Measurements from ENCODE around the gene CDH15. TPM values are rescaled to one million over a fixed set of nuclear protein-coding genes. Genes with fewer than 3 reads are reported as not detected.

Gene CDH15
- total RNA-seq, 2 experiments from 2014 or later, result not detected

DNA sequence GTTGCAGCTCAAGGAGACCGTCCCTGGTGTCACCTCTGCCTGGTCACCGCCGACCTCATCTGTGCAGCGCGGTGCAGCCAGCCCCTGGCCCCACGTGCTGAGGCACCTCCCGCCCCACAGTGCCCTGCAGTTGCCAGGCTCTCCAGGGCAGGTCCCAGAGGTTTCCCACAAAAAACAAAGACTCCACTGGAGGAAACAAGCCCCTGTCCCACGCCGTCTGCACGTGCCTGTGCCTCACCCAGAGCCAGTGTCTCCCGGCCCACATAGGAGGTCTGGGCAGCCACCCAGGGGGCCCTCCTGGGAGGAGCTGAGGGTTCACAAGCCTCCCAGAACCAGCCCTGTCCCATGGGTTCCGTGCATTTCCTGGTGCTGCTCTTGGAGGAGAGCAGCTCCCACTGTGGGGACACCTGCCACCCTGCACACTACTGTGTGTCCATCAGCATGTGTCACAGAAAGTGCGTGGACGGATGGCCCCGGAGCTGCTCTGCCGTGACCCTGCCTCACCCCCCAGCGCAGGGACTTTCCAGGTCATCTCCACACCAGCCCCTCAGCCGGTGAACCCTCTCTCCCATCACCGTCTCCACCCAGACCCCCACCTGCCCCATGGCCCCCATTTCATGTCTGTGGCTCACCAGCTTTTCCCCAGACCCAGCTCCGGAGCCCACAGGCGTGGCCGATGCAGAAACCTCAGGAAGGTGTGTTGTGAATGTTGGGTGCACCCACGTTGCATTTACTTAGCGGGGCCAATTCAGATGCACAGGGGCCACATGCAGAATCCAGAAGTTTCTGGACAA, 17.0 kb upstream of the CDH15 start:
- Mint-ChIP-seq H3K36me3 (ENCODE audit: low read depth) (peaks cover 19% of the 10 kb centered on the region), H3K27me3 (no peaks in the 10 kb centered on the region), H3K4me1 (no peaks in the 10 kb centered on the region), H3K4me3 (no peak overlapping the region), H3K9me3 (ENCODE audit: low read depth) (peaks cover 3% of the 10 kb centered on the region), H3K27ac (no peak overlapping the region)
- intact Hi-C loops (cut with DNase I, micrococcal nuclease), result loop anchor here in 1 of 2 experiments (5.0 kb wide), 1 partner anchor 57 kb away; no protein-coding TSS in a partner anchor
- DNase-seq (no peak), ATAC-seq (no peak)
- ChIA-PET CTCF (no interaction called here), POLR2A (no interaction called here)

- H3K9me3 Mint-ChIP-seq (ENCODE audit: low read depth), result peaks cover 3% of the 10 kb centered on the region
- H3K4me1 Mint-ChIP-seq, result no peaks in the 10 kb centered on the region
- H3K27me3 Mint-ChIP-seq, result no peaks in the 10 kb centered on the region
- ATAC-seq (no peak), DNase-seq (no peak)
- H3K27ac Mint-ChIP-seq, result no peak overlapping the region
- CTCF ChIA-PET, result no interaction called here
- intact Hi-C loops (cut with DNase I, micrococcal nuclease), result loop anchor here in 1 of 2 experiments (5.0 kb wide), 1 partner anchor 58 kb away; no protein-coding TSS in a partner anchor
- POLR2A ChIA-PET, result no interaction called here
- H3K4me3 Mint-ChIP-seq, result no peak overlapping the region
- peaks cover 14% of the 10 kb centered on the region for H3K36me3 Mint-ChIP-seq (ENCODE audit: low read depth)
Observed at GRCh38 chr16:89155184-89155679, 16.3 kb upstream of the CDH15 start.

- intact Hi-C loops (cut with DNase I, micrococcal nuclease), result loop anchor here in 1 of 2 experiments (5.0 kb wide), 1 partner anchor 59 kb away; no protein-coding TSS in a partner anchor
- Mint-ChIP-seq H3K4me1 (no peaks in the 10 kb centered on the region), H3K9me3 (ENCODE audit: low read depth) (peaks cover 3% of the 10 kb centered on the region), H3K36me3 (ENCODE audit: low read depth) (peaks cover 9% of the 10 kb centered on the region), H3K27ac (peak overlapping the region; percentile 19), H3K4me3 (no peak overlapping the region), H3K27me3 (no peaks in the 10 kb centered on the region)
- POLR2A ChIA-PET, result no interaction called here
- ATAC-seq (peak; percentile 35), DNase-seq (no peak)
- CTCF ChIA-PET, result no interaction called here
Observed at GRCh38 chr16:89155851-89156739, 15.5 kb upstream of the CDH15 start.

- ATAC-seq (peak; percentile 7), DNase-seq (no peak)
- H3K4me1 Mint-ChIP-seq, result no peaks in the 10 kb centered on the region
- ChIA-PET CTCF (no interaction called here), POLR2A (no interaction called here)
- H3K27me3 Mint-ChIP-seq, result no peaks in the 10 kb centered on the region
- peaks cover 3% of the 10 kb centered on the region for H3K9me3 Mint-ChIP-seq (ENCODE audit: low read depth)
- H3K36me3 Mint-ChIP-seq (ENCODE audit: low read depth), result peaks cover 4% of the 10 kb centered on the region
- intact Hi-C loops (cut with DNase I, micrococcal nuclease), result loop anchor here in 1 of 2 experiments (5.0 kb wide), 1 partner anchor 60 kb away; no protein-coding TSS in a partner anchor
- H3K27ac Mint-ChIP-seq, result no peak overlapping the region
- H3K4me3 Mint-ChIP-seq, result no peak overlapping the region
Observed at GRCh38 chr16:89156740-89157645, 14.6 kb upstream of the CDH15 start.

DNA sequence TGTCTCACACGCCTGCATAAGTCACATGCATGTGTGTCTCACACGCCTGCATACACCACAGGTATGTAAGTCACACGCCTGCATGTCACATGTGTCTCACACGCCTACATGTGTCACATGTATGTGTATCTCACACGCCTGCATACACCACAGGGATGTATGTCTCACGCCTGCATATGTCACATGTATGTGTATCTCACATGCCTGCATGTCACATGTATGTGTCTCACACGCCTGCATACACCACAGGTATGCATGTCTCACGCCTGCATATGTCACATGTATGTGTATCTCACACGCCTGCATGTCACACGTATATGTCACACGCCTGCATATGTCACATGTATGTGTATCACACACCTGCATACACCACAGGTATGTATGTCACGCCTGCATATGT, 13.8 kb upstream of the CDH15 start:
- no peak for DNase-seq
- no peak for ATAC-seq
- ChIA-PET CTCF (no interaction called here), POLR2A (no interaction called here)
- peaks cover under 1% of the 10 kb centered on the region for H3K36me3 Mint-ChIP-seq (ENCODE audit: low read depth)
- intact Hi-C loops (cut with DNase I, micrococcal nuclease), result loop anchor here in 1 of 2 experiments (5.0 kb wide), 1 partner anchor 60 kb away; no protein-coding TSS in a partner anchor
- H3K4me1 Mint-ChIP-seq, result no peaks in the 10 kb centered on the region
- H3K27me3 Mint-ChIP-seq, result no peaks in the 10 kb centered on the region
- peaks cover 3% of the 10 kb centered on the region for H3K9me3 Mint-ChIP-seq (ENCODE audit: low read depth)
- H3K27ac Mint-ChIP-seq, result no peak overlapping the region
- H3K4me3 Mint-ChIP-seq, result no peak overlapping the region

DNA sequence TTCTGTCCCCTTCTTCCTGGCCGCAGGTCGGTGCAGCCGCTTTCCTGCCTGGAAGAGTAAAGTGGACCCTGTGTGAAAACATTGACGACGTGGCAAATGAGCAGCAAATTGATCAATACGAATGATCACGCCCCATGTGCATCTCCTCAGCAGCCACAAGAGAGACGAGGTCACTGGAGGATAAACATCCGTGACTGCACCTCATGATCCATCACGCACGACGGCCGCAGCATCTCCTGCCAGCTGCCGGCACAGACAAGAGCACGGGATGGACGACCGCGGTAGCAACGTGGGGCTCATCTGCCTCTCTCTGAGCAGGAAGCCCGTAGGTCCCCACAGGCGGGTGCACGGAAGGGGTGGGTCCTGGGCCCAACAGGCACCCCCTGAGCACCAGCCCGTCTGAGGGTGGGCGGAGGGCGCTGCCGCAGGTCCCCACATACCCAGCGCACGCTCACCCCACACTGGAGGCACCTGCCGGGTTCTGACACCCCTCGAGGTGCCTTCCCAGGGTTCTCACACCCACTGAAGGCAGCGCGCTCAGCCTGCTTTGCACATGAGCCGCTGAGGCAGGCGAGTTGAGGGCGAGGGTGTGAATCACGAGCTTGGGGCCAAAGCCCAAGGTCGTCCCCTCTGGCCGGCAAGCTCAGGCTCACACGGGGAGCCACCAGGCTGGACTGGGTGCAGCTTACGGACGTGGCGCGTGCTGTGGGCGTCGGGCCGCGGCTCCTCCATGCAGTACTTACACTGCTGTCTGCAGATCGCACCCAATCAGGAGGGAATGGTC, 12.3 kb upstream of the CDH15 start:
- H3K36me3 Mint-ChIP-seq (ENCODE audit: low read depth), result no peaks in the 10 kb centered on the region
- ATAC-seq (no peak), DNase-seq (no peak)
- intact Hi-C loops (cut with DNase I, micrococcal nuclease), result loop anchor here in 1 of 2 experiments (5.0 kb wide), 1 partner anchor 62 kb away; no protein-coding TSS in a partner anchor
- no peaks in the 10 kb centered on the region for H3K27me3 Mint-ChIP-seq
- H3K4me3 Mint-ChIP-seq, result no peak overlapping the region
- peaks cover 3% of the 10 kb centered on the region for H3K9me3 Mint-ChIP-seq (ENCODE audit: low read depth)
- ChIA-PET POLR2A (no interaction called here), CTCF (interaction anchor here (1.4 kb wide), 1 partner anchor 12 kb away, joined by 5 read pairs; the partner anchor contains the start of gene CDH15)
- H3K27ac Mint-ChIP-seq, result no peak overlapping the region
- no peaks in the 10 kb centered on the region for H3K4me1 Mint-ChIP-seq

- Mint-ChIP-seq H3K4me3 (no peak overlapping the region), H3K9me3 (ENCODE audit: low read depth) (peaks cover 3% of the 10 kb centered on the region), H3K36me3 (ENCODE audit: low read depth) (no peaks in the 10 kb centered on the region), H3K27me3 (no peaks in the 10 kb centered on the region), H3K4me1 (no peaks in the 10 kb centered on the region), H3K27ac (no peak overlapping the region)
- DNase-seq (no peak), ATAC-seq (no peak)
- CTCF ChIA-PET, result interaction anchor here (1.4 kb wide), 1 partner anchor 11 kb away, joined by 5 read pairs; the partner anchor contains the start of gene CDH15
- POLR2A ChIA-PET, result no interaction called here
- intact Hi-C loops (cut with DNase I, micrococcal nuclease), result loop anchor here in 1 of 2 experiments (5.0 to 10.0 kb wide), 2 partner anchors 63 to 305 kb away; partner anchors contain the start of genes GALNS and TRAPPC2L
Observed at GRCh38 chr16:89159850-89160354, 11.6 kb upstream of the CDH15 start.

DNA sequence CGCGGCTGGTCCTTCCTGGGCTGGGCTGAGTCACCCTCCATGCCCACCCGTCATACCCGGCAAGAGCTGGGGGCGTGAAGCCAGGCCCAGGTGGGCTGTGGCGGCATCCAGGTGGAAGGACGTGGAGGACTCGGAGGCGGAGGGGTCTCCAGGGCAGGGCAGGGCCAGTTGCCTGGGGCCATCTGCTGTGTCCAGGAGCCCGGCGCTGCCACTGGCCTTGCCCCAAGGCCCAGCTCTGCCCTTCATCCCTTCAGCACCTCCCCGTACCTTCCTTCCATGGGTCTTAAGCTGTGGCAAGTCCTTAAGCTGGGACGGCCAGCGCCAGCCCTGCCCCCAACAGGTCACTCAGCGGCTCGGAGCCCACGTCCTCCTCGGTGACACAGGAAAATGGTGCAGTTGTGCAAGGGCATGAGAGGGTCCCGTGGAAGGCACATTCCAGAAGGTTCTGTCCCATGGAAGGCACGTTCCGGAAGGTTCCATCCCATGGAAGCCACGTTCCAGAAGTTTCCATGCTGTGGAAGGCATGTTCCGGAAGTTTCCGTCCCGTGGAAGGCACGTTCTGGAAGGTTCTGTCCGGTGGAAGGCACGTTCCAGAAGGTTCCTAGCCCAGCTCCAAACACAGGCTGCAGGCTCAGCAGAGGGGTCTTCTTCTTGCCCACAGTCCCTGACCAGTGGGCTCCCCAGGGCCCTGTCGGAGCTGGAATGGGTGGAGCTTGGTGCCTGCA, 10.4 kb upstream of the CDH15 start:
- CTCF ChIA-PET, result no interaction called here
- Mint-ChIP-seq H3K27me3 (no peaks in the 10 kb centered on the region), H3K4me1 (no peaks in the 10 kb centered on the region), H3K4me3 (no peak overlapping the region), H3K27ac (no peak overlapping the region), H3K9me3 (ENCODE audit: low read depth) (peaks cover 3% of the 10 kb centered on the region), H3K36me3 (ENCODE audit: low read depth) (no peaks in the 10 kb centered on the region)
- POLR2A ChIA-PET, result no interaction called here
- no peak for ATAC-seq
- no peak for DNase-seq
- intact Hi-C loops (cut with DNase I, micrococcal nuclease), result loop anchor here in 1 of 2 experiments (10.0 kb wide), 1 partner anchor 306 kb away; the partner anchor contains the start of genes GALNS and TRAPPC2L

- DNase-seq (no peak), ATAC-seq (no peak)
- Mint-ChIP-seq H3K36me3 (ENCODE audit: low read depth) (no peaks in the 10 kb centered on the region), H3K27me3 (no peaks in the 10 kb centered on the region), H3K4me3 (no peak overlapping the region), H3K27ac (no peak overlapping the region), H3K4me1 (no peaks in the 10 kb centered on the region), H3K9me3 (ENCODE audit: low read depth) (peaks cover 3% of the 10 kb centered on the region)
- ChIA-PET CTCF (no interaction called here), POLR2A (no interaction called here)
- intact Hi-C loops (cut with DNase I, micrococcal nuclease), result loop anchor here in 1 of 2 experiments (10.0 kb wide), 1 partner anchor 307 kb away; the partner anchor contains the start of genes GALNS and TRAPPC2L
Observed at GRCh38 chr16:89161763-89162713, 9.5 kb upstream of the CDH15 start.

Measured in activated CD4-positive, alpha-beta T cell treated with anti-CD3 and anti-CD28 coated beads for 36 hours (primary cell).